Stimulated activated naive CD4-positive, alpha-beta T cell (primary cell): Measurements from ENCODE around the gene ZNF32.
"Not testable (repeated sequence)": the region's sequence is repeated elsewhere in the genome, so short reads cannot be mapped to it uniquely, and the experiment has no call there.

Experiments used
- DNase-seq, 6 experiments: peaks; one replicate each; lab custom pipeline; 2025; lab: John Stamatoyannopoulos, UW

ZNF32 gene

DNA sequence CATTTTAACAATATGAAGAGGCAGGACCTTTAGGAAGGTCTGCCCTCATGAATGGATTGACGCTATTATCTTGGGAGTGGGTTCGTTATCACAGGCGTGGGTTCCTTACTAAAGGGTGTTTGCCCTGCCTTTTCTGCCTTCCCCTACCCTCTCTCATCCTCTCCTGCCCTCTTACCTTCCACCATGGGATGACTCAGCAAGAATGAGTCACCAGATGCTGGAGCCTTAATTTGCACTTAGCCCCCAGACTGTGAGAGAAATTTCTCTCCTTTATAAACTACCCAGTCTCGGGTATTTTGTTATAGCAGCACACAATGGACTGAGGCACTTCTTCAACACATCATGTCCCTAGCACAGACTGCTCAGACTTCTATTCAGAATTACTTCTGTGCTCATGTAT lies 31.4 kb upstream of the ZNF32 start:
- DNase-seq: no peak

DNA sequence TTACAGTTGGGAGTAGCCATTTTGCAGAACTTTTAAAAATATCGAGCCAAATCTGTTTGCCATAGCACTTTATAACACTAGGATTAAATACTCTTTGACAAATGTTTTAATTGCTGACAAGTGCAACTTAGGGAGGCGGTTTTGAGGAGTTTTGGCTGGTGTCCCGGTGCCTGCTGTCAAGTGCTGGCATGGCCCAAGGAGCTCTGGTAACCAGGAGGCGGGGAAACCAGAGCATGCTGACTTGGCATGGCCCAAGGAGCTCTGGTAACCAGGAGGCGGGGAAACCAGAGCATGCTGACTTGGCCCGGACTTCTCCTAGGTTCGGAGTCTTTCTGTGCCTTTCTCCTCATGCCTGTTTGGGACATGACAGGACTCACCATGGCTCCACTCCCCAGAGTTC lies 30.8 kb upstream of the ZNF32 start:
- no peak for DNase-seq

DNA sequence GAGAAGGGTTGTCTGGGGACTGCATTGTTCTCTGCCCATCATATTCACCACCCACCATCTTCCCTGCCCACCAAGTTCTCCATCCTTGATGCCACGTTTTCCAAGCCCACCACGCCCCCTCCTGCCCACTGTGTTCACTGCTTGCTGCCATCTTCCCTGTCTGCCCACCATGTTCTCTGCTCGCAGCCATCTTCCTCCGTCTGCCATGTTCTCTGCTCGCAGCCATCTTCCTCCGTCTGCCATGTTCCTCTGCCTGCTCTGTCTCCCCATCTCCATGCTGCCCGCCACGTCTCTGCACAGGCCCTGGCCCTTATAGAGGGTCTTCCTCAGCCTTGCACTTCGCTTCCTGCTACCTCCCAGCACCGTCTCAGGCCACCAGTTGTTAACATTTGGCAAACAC lies 30.0 kb upstream of the ZNF32 start:
- DNase-seq: no peak

DNA sequence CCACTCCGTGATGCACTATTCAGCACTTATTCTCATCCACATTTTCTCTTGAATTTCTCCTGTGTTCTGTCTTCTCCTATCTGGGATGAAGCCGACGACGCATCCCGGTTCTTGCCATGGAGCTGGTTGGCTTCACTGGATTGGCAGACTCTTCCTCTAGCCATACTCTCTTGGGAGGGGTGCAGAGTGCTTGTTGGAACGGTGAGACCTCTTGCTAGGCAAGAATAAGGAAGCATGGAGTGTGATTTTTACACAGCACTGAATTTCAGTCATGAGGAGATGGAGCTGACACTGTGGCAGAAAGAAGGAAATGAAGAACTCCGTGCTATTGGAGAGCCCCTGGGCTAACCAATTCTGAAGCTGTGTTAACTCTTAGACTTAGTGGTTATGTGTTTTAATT lies 28.2 kb upstream of the ZNF32 start:
- DNase-seq: no peak

DNA sequence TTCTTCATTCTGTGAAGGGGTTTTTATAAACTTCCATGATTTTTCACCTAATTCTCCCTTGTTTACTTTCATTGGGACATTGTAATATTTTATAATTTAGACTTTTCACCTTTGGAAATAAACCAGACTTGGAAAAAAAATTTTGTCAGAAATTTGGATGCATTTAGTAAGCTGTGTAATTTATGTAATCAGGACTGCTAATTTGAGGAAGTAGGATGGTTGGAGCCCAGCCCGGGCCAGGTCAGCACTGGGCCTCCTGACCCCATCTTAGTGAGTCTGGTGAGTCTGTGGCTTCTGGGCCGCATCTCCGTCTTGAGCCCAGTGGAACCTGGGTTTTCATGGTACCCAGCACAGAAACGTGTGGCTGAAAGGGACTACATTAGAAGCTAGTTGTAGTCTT lies 27.6 kb upstream of the ZNF32 start:
- no peak for DNase-seq

DNA sequence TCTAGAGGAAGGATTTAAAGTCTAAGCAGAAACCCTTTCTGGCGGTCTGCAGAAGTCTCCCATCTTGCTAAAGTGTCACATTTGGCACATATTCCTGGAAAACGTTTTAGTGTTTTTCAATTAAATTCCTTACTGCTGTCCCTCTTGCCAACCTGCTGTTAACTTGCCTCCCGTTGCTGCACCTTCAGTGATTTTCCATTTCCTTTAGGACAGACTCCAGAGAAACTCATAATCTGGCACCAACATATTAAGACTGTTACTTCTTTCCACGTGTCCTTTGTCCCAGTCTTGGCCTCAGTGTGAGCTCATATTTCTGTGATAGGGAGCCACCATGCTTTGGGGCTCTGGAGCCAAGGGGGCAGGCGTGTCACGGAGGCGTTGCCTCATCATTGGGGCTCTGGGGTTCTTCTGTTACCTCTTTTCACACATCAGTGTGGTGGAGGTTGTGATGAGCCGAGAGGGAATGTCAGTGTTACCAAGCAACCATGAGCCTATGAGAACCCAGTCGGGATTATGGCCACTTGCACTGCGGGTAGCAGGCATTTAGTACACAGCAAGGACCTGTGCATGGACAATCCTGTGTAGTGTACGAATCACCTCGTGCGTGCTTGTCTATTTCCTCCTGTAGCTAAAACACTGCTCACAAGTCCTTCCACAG lies 26.0 kb upstream of the ZNF32 start:
- no peak for DNase-seq

DNA sequence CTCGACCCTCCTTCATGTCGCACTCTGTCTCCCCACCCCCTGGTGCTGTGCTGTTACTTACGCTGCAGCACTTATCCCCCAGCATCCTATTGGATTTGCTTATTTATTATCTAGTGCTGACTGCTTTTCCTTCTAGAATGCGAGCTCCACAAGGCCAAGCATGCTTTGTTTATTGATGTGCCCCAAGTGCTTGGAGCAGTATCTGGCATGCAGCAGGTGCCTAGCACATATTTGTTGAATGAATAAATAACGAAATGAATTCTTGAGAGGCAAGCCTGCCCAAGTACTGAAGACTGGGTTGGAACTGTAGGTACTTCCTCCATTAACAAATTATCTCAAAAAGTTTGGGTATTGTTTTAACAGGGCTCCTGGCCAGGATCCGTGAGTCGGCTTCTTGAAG lies 24.8 kb upstream of the ZNF32 start:
- DNase-seq: no peak

DNA sequence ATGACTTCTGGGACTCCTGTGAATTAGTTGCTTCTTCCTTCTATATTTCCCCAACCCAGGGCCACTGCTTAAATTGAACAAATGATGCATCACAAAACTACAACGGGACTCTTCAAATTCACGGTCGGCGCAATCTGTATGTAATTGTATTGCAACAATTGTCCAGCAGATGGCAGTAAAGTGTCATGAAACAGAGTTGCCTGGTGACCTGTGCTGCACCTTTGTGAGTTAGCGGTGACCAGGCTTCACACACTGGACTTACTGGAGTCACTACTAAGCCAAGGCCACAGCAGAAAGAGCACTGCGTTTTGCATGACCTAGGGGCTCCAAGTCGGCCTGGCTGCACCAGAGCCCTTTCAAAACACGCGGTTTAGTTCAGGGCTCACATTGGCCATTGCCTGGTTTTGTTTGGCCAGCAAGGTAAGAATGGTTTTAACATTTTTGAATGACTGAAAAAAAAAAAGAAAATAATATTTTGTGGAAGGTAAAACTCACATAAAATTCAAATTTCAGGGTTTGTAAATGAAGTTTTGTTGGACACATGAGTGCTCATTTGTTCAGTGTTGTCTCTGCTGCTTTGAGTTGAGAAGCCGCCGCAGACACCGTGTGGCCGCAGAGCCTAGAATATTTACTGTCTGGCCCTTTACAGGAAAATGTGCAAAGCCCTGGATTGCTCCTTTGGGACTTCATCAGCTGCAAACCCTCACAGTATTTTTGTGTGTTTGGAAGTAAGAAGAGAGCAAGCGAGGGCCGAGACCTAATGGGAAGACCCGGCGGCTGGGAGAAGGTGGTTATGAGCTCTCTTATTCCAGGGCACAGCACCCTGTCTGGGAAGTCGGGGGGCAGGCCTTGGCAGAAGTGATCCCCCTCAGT lies 23.2 kb upstream of the ZNF32 start:
- peak; percentile 7 to 73 (median 30) for DNase-seq

DNA sequence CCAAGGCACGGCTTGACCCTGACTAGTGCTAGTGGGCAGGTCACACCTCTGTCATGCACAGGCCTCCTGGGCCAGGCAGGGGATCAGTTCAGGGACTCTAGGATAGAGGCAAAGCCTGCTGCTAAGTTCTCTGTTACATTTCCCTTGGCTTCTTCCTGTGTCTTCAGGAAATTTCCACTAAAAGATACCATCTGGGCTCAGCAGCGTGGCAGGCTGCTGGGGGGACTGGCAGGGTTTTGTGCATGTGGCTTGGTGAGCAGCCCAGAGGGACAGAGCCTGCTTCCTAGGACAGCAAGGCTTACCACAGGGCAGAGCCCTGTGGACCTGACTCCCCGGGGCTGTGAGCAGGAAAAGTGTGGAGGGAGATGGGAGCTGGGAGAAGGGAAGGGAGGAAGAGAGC lies 20.7 kb upstream of the ZNF32 start:
- DNase-seq: no peak

DNA sequence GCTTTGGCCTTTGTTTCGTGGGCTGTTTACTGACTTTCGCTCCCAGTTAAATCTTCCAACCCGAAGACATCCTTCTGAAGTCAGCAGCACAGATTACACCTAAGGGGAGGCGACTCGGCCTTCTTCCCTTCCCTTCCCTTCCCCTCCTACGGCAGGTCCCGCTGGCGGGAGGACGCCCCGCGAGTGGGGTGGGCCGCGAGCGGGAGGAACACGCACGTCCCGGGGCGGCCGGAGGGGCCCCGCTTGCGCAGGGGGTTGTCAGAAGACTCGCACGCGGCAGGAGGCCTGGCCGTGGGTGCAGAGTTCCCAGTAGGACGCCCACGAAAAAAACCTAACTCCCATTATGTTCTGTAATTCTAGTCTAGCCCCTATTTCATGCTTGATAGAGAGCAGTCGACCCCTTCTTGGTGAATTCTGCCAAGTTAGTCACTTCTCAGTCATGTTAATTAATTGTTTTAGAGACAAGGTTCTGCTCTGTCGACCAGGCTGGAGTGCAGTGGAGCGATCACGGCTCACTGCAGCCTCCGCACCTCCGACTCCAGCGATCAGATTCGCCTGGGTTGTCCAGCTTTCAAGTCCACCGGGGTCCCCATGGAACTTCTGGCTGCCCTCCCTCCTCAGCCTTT lies 19.2 kb upstream of the ZNF32 start:
- no peak for DNase-seq

DNA sequence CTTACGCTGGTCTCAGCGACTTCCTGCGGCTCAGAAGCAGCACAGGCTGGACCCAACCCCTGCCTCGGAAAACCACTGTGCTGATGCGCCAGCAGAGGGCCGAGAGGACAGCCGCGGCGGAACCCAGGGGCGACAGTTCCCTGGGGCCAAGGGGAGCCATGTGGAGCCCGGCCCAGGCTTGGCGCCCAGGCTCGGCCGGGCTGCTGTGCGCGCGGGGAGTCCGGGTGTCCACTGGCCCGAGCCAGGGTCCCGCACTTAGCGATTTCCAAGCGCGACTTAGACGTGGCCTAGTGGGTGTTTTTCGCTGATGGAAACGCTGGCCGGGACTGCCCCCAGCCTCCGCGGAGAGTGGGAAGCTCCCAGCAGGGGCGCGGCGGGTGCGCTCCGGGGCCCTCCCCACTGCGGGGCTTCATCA lies 18.6 kb upstream of the ZNF32 start:
- DNase-seq: no peak

DNA sequence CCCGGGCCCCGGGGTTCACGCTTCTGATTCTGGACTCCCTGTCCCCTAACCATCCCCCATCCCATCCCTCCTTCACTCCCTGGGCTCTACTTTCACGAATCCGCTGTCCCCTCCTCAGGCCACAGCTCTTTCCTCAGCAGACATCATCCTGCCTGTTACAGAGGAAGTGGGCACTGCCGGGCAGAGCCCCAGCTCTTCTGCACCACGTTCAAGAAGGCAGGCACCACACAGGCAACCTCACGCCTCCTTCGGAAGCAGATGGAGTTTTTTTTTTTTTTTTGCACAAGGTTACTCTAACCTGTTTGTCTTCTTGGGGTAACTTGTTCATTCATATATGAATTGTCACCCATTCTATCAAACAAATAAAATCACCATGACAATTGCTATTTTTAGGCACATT lies 17.9 kb upstream of the ZNF32 start:
- DNase-seq: no peak

DNA sequence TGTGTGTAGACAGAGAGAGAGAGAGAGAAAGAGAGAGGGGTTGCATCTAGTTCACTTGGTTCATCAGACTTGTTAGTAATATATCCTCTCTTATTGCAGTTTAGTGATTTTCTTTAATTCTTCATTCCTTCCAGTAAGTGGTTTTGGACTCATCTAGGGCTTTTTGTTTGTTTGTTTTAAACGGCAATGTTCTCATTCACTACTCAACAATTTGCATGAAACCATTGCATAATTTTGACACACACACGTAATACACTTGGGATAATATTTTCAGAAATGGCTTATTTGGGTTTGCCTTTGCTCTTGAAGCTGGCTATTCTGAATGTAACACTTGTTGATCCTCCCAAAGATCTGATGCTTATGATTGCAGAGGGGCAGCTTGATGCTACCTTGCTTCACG lies 16.4 kb upstream of the ZNF32 start:
- no peak for DNase-seq

DNA sequence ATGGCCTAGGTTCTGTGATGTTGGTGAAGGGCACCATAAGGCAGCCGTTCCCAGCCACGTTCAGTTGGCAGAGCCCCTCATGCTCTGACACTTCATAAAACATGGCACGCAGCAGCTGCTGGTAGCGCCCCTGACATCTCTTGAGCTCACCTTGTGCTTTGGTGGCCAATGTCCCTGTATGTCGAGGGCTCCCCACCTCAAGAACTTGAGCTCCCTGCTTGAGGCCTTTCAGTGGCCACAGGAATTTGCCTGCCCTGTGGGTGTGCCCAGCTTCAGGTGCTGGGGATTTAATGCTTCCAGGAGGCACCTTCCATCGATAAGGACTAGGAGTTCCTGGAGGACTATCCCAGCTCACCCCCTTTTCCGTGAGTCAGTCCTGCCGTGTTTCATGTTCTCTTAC lies 9.5 kb upstream of the ZNF32 start:
- no peak for DNase-seq

DNA sequence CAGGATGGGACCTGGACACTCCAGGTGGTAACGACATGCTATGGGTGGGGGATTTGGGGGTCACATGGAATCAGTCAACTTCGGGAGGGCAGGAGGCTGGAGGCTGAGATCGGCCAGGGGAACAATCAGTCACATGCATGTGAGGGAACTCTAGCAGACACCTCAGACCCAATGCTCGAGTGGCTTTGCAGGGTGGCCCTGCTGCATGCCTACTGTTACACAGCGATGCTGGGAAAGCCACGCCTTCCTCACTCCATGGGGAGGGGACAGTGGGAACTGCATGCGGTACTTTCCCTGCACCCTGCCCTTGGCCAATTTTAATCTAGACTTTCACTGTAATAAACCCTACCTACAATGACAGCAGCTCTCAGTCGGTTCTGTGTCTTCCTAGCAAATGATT lies 6.6 kb upstream of the ZNF32 start:
- no peak for DNase-seq

DNA sequence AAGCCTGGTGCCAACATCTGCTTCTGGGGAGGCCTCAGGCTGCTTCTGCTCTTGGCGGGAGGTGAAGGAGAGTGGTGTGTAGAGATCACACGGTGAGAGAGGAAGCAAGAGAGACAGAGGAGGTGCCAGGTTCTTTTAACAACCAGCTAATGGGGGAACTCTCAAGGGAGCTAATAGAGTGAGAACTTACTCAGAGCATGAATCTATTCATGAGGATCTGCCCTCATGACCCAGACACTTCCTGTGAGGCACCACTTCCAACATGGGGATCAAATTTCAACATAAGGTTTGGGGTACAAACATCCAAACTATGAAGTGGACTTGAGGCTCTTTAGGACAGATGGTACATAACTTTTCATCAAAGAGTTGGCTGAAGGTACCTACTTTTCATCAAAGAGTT lies 5.1 kb upstream of the ZNF32 start:
- no peak for DNase-seq

DNA sequence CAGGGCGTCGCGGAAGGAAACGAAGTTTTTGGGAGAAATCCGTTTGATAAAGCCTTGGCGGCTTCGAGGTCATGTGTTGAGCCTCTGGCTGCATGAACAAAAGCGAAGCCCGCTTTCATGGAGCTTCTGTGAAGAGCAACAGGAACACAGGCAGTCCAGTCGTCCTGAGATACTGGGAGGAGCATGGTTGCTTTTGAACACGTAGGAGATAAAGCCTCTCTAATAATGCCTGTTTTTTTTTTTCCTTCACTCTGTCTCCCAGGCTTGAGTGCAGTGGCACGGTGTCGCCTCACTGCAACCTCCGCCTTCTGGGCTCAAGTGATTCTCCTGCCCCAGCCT lies 473 bp upstream of the ZNF32 start:
- DNase-seq: no peak

DNA sequence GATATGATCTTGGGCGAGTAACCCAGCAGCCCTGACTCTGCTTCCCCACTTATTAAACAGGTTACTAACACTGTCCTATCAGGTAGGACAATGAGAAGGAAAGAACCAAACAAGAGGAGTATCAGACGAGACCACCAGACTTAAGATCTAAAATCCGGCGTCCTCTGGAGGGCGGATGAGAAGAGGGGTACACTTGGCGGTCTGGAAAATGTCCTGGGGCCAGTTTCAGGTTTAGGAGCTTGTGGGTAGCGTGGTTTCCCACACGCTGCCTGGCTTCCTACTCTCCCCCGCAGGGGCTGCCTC lies 635 bp downstream of the ZNF32 start:
- no peak for DNase-seq

DNA sequence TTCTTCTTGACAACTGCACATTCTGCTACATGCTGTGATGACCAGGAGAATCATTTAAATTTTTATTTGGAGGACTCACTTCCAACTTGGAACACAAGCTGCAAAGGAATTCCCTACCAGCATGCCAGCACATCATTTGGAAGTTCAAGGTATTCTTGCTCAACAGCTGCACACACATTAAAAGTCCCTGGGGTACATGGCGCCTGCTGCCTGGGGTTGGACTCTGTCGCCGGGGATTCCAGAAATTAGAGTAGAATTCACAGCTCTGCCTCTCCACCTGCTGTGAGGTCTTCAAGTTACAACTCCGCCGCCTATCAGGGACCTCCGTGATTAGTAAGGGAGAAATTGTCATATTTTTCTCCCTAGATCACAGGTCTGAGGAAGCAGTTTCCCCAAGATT lies 1.1 kb downstream of the ZNF32 start:
- no peak for DNase-seq

DNA sequence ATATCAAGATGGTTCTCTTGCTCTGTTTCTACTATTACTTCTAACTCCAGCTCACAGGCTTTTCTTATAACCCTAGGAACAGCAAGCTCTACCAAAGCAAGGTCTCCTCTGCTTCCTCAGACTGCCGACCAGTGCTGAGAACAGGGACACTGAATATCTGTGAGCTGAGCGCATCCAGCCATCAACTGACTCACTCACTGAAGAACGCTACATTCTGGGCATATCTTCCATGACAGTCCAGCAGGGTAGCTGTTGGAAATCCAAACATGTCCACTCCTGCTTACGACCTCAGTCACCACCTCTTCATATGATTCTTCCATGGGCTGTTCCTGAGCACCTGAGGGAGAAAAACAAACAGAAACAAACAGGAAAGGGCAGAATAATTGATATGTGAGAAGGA lies 2.8 kb downstream of the ZNF32 start:
- DNase-seq: no peak

DNA sequence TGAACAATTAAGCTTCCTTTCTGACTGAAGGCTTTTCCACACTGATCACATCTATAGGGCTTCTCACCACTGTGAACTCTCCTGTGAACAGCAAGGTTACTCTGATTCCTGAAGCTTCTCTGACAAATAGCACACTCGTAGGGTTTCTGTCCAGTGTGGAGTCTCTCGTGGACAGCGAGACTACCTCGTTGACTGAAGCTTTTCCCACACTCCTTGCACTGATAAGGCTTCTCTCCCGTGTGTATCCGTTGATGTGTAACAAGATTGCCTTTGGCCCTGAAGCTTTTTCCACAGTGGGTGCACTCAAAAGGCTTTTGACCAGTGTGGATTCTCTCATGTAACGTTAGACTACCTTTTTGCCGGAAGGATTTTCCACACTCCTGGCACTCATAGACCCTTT lies 4.4 kb downstream of the ZNF32 start:
- DNase-seq: no peak

DNA sequence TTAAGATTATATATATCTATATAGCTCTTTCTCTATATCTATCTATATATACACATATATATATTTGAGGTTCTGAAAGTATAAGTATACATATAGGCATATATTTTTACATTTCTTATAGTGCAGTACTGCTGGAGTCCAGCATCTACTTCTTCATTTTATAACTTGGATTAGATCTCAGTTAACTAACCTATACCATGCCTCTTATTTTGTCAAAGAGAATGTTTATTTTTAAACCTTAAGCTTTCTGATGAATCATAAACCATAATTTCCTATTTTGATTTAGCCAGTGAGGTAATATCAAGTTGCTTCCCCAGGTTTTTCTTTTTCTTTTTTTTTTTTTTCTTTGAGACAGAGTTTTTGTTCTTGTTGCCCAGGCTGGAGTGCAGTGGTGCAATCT lies 8.1 kb downstream of the ZNF32 start:
- no peak for DNase-seq

DNA sequence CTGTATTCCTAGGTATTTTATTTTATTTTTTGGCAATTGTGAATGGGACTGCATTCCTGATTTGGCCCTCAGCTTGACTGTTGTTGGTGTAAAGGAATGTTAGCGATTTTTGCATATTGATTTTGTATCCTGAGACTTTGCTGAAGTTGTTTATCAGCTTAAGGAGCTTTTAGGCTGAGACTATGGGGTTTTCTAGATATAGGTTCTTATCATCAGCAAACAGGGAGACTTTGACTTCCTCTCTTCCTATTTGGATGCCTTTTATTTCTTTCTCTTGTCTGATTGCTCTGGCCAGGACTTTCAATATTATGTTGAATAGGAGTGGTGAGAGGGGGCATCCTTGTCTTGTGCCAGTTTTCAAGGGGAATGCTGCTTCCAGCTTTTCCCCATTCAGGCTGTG lies 12.9 kb downstream of the ZNF32 start:
- not testable (repeated sequence) for DNase-seq

DNA sequence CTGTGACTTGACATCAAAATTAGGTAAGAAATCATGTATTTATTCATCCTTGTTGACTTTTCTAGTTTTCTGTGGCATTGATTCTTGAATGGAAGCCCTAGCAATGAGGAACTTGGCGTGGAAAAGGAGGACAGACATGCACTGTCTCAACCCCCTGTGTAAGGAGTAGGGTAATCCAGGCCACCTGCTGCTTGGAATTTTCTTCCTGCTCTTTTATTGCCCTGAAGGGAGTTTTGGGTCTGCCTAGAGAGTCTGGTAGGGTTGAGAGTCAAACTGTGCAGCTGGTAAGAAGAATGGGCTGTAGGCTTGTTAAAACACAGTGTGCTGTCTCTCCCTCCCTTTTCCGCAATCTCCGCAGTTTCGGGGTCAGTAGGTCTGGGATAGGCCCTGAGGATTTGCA lies 19.7 kb downstream of the ZNF32 start:
- no peak for DNase-seq
